ENCODE results near the gene INTS1.

DNA sequence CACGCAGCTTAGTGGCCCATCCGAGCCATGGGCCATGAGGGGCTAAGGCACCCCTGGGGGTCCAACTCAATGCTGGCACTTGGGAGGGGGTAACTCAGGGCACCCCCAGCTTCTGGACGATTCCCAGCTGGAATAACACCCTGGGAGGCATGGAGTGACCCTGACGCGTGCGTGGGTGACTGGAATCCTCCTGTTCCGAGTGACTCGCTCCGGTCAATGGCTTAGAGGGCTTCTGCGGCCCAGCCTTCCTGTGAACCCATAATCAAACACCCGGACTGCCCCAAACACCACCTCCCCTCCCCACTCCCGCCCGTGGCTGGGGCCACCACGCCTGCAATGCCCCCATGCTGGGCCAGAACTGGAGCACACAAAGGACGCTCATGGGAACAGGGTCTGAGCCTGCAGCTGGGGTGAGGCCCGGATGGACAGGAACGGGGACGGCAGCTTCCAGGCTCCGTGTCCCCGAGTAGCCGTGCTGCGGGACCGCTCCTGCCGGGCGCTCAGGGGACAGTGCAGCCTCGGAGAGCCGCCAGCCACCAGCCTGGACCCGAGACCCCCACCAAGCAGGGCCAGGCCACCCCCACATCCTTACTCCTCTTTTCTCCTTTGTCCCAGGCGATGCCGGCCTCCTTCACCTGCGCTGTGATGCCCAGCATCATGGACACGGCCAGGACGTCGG is 8.5 kb downstream of the INTS1 start:
- TF ChIP-seq POLR2AphosphoS5 (IDR thresholded peaks at IDR 0.05; ENCODE audit: low read depth, low read length) (no peak), POLR2A (IDR thresholded peaks at IDR 0.05; ENCODE audit: low read depth, low read length) (no peak), TAF1 (IDR thresholded peaks at IDR 0.05; ENCODE audit: low read depth, low read length) (no peak)
